ENCODE results near the gene GABRB1.

Gene GABRB1

DNA sequence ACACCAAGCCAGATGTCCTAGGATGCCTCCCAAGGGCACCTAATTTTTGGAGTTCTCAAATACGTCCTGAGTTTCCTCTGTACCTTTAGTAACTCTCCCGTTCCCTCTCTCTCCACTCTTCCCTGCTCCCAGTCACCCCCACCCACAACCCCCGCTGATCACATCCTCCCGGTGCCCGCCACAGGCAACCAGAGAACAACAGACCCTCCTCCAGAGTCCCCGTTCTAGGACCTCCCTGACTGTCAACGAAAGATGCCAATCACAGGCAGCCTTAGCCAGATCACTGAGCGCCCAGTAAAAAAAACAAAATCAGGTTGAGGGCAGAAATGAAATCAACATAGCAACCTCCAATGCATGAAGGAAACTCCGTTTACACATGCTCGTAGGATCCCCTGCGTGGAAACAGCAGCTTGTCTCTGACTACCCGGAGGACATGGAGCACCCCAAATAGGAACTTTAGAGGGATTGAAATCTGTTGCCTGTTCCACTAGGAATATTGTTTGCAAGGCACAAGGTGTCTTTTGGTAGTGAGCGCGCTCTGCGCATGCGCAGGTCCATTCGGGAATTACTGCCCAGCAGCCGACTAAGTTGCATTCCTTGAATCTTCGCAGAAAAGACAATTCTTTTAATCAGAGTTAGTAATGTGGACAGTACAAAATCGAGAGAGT is at the start of gene GABRB1:
Gene GABRB1 (plus strand): TSS at position 557 of the 668 bp plus-strand sequence.
- no peak for DNase-seq

DNA sequence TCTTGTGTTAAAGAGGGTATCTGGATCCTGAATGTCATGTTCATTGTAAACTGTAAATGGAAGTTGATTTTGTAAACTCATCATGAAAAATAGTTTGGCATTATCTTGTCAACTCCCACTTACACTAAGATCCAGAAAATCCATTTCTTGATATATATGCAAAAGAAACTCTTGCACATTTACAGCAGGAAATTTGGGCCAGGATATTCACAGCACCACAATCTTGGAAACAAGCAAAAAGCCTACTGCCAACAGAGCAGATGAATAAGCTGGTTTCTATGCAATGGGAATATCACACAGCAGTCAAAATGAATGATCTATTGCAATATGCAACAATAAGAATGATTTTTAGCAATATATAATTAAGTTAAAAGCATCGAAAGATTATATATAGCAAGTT is 46.6 kb upstream of the GABRB1 start:
- no peak for DNase-seq

DNA sequence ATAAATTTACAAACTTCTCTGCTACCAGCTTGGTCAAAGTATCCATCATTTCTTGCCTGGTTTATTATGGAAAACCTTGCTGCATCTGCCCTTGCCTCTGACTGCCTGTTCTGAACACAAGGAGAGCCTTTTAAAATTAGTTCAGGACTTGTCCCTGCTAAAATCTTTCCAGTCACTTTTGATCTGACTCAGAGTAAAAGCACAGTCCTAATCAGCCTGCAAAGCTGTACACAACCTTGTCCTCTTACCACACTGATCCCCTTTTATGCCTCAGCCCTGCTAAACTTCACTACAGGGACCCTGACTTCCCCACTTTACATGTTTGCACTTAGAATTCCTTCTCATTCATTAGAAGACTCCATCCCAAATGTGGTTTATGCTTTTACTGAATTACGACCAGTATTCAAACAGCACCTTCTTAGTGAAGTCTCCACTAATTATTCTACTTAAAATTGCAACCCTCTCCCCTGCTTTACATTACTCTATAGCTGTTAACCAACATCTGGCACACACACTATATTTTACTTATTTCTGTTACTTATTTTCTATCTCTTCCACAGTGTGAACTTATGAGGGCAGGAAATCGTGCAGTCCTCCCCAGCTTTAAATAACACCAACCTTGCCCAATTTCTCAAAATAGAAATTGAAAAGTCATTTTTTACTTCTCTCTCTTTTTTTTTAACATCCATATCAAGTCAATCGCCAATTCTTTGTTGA is 44.3 kb upstream of the GABRB1 start:
- DNase-seq: no peak

DNA sequence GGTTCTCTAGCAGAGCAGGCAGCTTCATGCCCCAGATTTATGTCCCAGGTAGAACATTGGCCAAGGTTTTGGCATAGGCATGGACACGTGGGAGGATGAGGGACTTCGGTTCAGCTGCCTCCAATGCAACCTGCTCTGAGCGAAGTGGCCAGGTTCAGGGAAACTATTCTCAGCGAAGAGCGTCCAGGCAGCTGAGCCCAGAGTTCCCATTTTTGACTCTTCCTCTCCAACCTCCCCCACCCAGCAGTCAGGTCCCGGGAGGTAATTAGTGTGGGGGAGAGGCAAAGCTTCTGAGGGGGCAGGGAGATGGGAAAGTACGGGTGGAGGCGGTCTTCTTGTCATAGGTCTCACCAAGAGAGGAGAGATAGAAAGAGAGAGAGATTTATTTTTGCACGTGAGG is 39.0 kb upstream of the GABRB1 start:
- DNase-seq: no peak

DNA sequence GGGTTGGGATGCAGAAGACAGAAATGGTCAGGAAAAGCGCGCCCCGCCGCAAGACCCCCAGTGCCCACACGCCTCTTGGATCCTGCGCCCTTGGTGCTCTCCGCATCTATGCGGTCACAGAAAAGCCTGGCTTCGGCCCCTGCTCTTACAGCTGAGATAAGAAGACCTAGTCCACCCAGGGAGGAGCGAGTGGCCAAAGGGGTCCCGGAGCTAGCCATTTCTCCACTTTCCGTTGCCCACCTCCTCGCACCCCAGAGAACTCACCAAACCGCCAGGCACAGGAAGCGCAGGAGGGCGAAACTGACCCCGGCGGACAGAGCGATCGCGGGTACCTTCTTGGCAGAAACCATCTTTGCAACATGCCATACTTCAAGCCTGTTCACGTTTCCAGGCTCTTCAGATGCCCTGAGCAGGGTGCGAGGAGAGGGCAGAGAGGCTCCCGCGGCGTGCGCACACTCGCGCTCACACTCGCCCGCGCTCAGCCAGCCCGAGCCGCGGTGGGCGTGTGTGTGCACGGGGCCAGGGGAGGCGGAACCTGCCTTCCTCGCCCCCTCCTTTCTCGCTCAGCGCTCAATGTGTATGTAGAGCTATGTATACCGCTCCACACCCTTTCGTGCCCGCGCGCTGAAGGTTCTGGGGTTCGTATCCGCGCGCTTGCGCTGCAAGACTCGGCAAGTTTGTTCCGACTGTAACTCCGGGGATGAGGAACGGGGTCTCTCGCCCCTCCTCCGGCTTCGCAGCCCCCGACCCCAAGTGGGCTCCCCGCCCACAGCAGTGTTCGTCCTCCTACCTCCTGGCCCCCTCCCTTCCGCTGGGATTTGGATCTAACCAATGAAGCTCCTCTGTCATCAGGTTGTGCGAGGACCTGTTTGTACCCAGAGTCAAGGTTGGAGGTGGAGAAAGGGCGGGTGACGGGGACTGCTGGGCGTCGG is 38.0 kb upstream of the GABRB1 start, which contains the start of gene GABRA4:
Gene GABRA4 (minus strand): TSS at position 507 of the 932 bp plus-strand sequence. CDS start 157 bp downstream, at position 350.
- no peak for DNase-seq

DNA sequence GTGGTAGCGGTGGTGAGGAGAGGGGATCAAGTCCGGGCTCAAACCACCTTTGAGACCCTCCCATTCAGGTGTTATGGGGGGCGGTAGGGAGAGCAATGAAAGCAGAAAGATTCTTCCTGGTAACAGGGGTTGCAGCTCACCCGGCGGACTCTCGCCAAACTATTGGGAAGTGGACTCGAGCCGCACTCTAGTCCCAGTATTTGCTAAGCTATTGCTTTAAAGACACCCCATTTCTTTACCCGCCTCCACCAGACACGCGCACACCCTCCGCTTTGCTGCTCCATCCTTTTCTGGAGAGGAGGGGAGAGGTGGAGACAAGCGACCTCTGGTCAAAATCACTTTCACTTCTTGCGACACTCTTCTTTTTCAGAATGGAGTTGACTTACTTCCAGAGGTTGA is 37.4 kb upstream of the GABRB1 start:
- no peak for DNase-seq

DNA sequence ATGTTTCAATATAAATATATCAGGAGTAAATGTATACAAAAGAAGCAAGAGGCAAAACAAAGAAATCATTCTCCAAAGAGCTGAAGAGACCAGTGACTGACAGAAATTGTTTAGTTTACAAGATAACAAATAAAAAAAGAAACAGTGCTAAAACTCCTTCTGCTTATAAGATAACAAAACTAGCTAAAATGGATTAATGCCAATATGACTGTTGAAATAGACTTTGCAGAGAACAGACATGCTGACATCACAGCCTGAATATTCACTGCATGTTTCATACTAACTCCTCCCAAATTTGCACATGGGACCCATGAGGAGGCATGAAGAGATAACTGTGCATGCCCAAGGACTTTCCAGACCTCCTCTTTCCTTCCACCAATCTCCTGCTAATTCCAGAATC is 31.8 kb upstream of the GABRB1 start:
- no peak for DNase-seq

DNA sequence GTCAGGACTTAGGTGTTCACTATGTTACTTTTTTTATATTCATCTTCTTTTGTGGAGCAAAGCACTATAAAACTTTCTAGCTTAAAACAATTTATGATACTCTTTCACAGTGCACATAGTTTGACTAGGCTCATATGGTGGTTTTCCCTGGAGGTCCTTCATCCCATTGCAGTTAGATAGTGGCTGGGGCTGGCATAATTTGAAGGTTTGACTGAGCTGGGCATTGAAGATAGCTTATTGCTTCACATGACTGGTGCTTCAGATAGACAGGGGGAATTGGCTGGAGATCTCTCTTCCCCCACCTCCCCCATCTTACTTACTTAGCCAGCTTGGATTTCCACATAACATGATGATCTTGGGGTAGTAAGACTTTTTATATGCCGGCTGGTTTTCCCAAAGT is 31.0 kb upstream of the GABRB1 start:
- no peak for DNase-seq

DNA sequence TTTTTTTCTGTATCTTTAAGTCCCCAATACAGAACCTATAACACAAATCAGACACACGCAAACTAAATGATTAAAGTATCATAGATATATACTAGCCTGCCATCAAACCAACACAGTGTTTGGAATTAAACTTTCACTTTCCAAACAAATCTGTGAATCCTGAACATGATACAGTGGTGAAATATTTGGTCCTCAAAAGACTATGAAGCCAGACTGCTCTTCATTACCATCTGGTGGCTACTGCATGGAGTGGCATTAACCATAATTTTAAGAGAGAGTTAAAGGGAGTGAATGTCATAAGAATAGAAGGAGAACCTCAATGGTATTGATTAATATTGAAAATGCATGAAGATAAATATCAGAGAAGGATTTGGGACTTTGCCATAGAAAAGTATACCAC is 28.8 kb upstream of the GABRB1 start:
- no peak for DNase-seq

DNA sequence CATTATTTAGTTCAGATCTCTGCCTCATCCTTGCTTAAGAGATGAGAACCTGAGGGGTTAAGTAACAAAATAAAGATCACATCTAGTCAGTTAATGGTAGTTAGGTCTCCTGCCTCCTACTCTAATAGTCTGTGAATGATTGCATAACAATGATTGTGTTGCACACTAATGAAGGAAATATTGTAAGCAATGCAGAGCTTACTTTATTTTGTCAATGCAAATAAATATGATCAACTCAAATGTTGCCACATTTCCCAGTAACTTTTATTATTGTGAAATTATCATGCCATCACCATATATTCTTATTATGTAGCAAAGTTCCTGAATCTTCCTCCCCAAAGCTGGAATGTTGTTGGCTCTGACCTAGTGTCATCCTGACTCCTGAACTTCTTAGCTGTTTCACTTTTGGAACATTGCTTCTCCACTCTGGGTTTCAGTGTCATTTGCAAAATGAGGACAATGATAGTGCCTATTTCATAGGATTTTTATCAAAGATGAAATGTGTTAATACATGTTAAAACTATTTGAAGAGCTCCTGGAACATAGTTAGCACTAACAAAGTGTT is 20.9 kb upstream of the GABRB1 start:
- no peak for DNase-seq

DNA sequence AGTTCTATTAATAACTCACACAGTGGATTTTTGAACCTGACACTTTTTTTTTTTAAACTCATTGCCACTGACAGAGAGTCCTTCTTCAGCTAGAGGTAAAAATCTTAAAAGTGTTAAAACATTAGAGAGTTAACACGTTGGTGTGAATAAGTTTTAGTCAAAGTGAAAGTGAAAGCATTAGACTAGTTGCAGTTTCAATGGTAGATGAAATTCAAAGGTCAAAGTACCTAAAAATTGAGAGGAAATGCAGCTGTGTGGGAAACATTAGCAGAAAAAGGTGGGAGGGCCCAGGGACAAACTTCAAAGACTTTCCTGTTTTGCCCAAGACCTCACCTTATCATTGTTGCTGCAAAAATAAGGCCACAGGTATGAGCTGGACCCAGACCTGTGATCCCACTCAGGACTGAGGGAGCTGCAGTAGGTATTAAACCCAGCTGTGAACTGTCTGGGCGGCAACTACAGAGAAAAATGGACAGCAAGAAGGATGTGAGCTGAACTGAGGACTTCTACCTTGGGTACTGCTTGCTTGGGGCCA is 20.4 kb upstream of the GABRB1 start:
- no peak for DNase-seq

DNA sequence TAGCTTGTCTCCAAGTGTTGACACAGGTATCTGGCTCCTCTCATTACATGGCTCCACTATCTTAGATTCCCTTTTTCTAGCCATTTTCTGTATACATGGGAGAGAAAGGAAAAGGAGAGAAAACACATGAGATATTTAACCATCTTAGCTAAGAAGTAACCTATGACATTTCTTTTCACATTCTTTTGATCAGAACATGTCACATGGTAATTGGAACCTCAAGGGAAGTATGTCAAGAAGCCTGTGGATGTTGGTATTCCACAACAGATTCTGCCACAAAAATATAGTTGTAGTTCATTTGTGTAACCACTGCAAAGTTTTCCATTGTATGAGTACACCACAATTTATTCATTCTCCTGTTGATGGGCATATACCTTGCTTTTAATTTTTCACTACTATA is 18.7 kb upstream of the GABRB1 start:
- no peak for DNase-seq

DNA sequence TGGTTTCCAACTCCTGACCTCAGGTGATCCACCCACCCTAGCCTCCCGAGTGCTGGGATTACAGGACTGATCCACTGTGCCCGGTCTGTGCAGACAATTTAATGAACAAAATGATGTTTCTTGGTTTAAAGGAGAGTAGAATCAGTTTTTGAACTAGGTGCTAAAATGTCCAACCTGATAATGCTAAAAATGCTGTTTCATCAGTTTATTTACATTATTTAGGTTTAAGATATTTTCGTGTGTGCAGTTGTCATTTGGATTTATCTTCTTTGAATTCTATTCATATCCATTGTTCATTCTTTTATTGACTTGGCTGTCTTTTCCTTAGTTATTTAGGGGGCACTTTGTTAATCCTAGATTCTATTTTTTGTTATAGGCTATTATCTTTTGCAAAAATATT is 18.0 kb upstream of the GABRB1 start:
- DNase-seq: no peak

DNA sequence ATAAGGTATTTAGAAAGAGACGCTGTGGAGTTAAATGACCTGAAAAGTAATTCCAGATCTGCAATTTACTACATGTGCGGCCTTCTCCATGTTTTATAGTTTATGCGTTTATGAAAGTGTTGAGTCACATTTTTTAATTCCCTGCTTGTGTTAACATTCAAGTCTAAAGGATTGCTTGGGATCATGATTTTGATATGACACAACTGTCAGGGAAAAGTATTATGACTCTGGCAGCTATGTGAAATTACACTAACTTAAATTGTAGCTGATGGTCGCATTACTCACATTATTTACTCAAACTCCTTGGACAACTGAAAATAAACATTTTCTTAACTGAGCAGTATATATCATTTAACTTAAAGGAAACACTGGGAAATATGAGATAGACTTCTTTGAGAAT is 14.3 kb upstream of the GABRB1 start:
- no peak for DNase-seq

DNA sequence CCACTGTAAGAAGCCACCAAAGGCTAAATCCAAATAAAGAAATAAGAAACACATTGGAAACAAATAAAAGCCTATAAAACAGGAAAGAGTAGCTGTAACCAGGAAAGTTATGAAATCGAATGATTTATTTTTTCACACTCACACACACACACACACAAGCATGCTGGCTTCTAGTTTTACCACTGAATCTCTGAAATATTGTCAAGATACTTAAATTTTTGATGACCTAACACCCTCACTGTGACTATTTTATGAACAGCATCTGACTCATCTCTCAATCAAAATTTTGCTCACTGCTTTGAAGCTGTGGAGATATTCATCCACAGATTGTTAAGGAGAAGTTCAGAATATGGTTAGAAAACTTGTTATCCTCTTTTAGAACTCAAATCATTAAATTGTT is 13.9 kb upstream of the GABRB1 start:
- DNase-seq: no peak

DNA sequence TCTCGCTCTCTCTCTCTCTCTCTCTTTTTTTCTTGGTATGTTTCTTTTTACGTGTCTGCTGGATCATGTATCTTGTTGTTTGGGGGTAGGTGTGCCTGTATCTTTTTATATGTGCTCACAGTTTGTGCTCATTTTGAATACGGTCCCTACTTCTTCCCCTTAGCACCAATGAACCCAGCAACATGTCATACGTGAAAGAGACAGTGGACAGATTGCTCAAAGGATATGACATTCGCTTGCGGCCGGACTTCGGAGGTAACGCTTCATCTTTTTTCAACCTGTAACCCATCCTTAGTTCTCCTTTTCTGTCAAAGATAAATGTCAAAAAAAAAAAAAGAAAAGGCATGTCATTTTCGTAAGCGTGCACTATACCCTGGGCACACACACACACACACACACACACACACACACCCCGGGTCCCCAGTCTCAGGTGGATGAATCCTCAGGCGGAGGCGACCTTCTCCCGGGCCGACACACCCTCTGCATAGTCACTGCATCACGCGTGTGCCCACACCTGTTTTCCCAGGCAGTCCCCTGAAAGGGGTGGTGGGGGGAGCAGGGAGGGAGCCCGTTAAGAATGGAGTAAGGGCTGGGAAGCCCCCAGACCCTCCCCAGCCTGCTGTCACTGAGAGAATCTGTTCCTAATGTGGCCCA is 511 bp downstream of the GABRB1 start:
- DNase-seq: no peak

DNA sequence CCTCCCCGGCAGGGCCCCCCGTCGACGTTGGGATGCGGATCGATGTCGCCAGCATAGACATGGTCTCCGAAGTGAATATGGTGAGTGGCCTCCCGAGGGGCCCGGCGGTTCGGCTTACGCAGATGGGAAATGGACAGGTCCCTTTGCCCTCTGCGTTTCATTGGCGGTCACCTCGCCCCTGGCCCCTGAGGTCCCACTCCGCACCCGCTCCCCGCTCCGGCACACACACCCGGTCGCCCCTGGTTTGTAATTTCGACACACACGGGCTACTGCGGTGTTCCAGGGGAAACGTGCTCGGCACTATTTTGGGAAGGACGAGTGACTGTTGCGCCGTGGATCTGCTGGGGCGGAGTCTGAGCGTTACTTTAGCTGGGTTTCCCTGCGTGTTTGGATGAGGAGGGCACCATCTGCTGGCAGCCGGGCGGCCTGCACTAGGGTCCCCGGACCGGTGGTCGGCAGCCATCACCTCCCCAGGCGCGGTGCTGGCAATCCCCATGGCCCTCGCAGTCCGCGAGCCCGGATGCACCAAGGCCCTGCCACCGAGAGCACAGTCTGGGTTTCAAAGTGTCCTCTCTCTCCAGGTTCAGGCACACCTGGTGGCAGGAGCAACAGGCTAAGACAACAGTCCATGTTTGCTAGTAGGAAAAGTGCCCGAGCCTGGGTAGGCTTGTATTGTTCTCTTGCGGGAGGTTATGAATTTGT is 1.2 kb downstream of the GABRB1 start:
- peak; percentile 2 for DNase-seq

DNA sequence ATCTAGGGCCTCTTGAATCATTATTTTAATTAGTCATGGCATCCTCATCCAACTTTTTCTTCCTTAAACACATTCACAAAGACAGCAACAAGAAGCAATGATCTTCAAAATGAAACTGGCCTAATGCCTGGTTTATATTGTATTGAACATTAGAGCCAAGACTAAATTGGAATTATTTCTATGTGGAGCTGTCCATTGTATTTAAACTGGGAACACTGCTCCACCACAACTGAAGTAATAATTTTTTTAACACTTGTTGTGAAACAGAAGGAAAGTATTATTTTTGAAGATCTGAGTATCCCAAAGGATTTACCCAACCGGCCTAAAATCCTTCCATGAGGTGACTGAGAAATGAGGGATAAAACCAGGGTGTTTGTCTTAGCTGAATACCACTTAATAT is 6.9 kb downstream of the GABRB1 start:
- no peak for DNase-seq

DNA sequence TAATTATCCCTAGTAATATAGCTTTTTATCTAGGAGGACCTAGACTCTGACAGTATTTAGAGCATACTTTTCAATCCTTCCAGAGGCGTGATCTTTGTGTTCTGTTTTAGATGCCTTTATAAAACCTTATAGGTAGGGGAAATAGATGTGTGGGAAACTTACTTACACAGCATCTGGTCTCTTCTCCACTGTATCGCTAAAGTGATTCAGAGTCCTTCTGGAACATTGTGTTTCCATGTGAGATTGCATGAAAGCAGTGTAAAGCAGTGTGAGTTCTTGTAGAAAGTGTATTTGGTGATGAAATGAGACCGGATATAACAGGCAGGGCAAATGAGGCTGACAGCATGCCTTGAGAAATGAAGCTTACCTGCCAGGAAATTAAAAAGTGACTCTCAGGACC is 9.5 kb downstream of the GABRB1 start:
- DNase-seq: no peak

DNA sequence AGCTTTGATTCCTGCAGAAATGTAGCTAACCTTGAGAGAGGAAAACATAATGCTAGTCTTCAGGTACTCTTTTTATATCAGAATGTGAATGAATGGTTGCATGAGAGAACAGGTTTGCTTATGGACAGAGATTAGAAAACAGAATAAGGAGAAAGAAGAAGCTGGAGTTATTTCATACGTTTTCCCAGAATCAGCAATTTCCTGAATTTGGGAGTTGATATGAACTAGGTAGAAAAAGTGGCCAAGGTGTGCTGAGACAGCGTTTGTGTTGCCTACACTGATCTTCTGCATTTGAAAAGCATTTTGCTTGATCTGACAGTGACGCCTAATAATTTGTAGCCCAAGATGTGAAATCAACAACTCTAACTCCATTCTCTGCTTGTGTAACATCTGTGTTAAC is 12.5 kb downstream of the GABRB1 start:
- DNase-seq: no peak

DNA sequence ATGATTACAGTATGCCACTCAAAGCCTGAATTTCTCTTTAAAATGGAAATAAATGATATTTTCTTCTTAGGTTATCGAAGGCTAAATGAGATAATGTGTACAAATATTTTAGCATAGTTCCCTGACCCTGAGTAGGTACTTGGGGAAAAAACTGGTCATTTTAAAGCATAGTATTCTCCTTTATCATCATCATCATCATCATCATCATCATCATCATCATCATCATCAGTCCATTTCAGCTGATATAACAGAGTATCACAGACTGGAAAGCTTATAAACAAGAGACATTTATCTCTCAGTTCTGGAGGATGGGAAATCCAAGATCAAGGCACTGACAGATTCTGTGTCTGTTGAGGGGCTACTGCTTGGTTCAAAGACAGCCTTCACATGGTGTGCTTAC is 13.9 kb downstream of the GABRB1 start:
- no peak for DNase-seq

DNA sequence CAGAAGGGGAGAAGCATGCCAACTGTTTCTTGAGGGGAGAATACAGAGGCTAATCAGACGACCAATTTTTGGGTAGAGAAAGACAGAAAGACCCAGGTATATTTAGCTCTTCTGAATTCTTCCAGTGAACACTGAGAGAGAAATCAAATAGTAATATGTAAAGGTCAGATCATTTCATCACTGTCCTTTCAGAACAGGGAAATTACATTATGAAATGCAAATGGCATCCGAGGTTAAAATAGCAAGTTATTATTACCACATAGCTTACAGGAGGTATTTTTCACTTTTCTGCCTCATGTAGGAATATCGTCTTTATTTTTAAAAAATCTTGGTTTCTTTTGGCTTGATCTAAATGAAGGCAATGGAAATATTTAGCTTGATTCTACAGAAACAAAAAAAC is 18.0 kb downstream of the GABRB1 start:
- no peak for DNase-seq

All from NCI-H1092 (cell line).